IPS-11a (cell line): ENCODE results near the gene RDH13.
"Not testable (repeated sequence)": the region's sequence is repeated elsewhere in the genome, so short reads cannot be mapped to it uniquely, and the experiment has no call there.

Experiments
- H3K4me3 ChIP-seq: one replicate; pipeline ENCODE4 v1.5.1; 2013; ENCODE audit warnings: low read depth, low read length, control low read depth

The RDH13 gene

GRCh38 chr19:55062735-55063491 lies at the start of gene RDH13:
TSS of gene RDH13 (minus strand) at chr19:55063148. CDS start at chr19:55063032, 116 bp downstream.
- peak within 1 kb of the TSS; percentile 67 for H3K4me3 ChIP-seq

GRCh38 chr19:55112246-55112776 lies 49.4 kb upstream of the RDH13 start:
- H3K4me3 ChIP-seq: no peak overlapping the region

GRCh38 chr19:55111238-55111831 lies 48.4 kb upstream of the RDH13 start:
- no peak overlapping the region for H3K4me3 ChIP-seq

GRCh38 chr19:55109527-55110291 lies 46.8 kb upstream of the RDH13 start:
- no peak overlapping the region for H3K4me3 ChIP-seq

GRCh38 chr19:55107252-55107651 lies 44.3 kb upstream of the RDH13 start:
- H3K4me3 ChIP-seq: not testable (repeated sequence)

- no peak overlapping the region for H3K4me3 ChIP-seq
Observed at GRCh38 chr19:55106591-55106990, 43.6 kb upstream of the RDH13 start.

GRCh38 chr19:55105237-55105636 lies 42.3 kb upstream of the RDH13 start:
- H3K4me3 ChIP-seq: no peak overlapping the region

- no peak overlapping the region for H3K4me3 ChIP-seq
Observed at GRCh38 chr19:55103190-55103589, 40.2 kb upstream of the RDH13 start.

- H3K4me3 ChIP-seq: no peak overlapping the region
Observed at GRCh38 chr19:55101261-55101660, 38.3 kb upstream of the RDH13 start.

- H3K4me3 ChIP-seq: no peak overlapping the region
Observed at GRCh38 chr19:55099557-55100506, 36.9 kb upstream of the RDH13 start.

GRCh38 chr19:55098716-55099556 lies 36.0 kb upstream of the RDH13 start:
- H3K4me3 ChIP-seq: no peak overlapping the region

- no peak overlapping the region for H3K4me3 ChIP-seq
Observed at GRCh38 chr19:55097864-55098715, 35.1 kb upstream of the RDH13 start.

- H3K4me3 ChIP-seq: no peak overlapping the region
Observed at GRCh38 chr19:55096061-55096701, 33.2 kb upstream of the RDH13 start.

- no peak overlapping the region for H3K4me3 ChIP-seq
Observed at GRCh38 chr19:55095260-55096060, 32.5 kb upstream of the RDH13 start.

GRCh38 chr19:55094456-55095259 lies 31.7 kb upstream of the RDH13 start:
- no peak overlapping the region for H3K4me3 ChIP-seq
